ENCODE measurements around the gene CASKIN1.

- TF ChIP-seq POLR2AphosphoS5 (IDR thresholded peaks at IDR 0.05; ENCODE audit: borderline replicate concordance, low read depth, low read length) (no peak), EZH2 (IDR thresholded peaks at IDR 0.05) (no peak)
These were observed 40.7 kb upstream of the CASKIN1 start for GRCh38 chr16:2237102-2237482.
